Brain pericyte (primary cell): ENCODE data around the gene CSTF1.
A peak's percentile ranks its signal among the peaks of the same experiment; 100 is the strongest.
"Not testable (repeated sequence)": the region's sequence is repeated elsewhere in the genome, so short reads cannot be mapped to it uniquely, and the experiment has no call there.

ENCODE experiments used
- DNase-seq: peaks from one replicate; pipeline ENCODE4 v3.0.0-alpha.2; 2012; ENCODE audit warnings: low read depth, low spot score

CSTF1 gene

GRCh38 chr20:56369179-56369578 is 23.3 kb upstream of the CSTF1 start:
- no peak for DNase-seq

GRCh38 chr20:56371977-56372376 is 20.5 kb upstream of the CSTF1 start:
- DNase-seq = no peak

GRCh38 chr20:56372850-56373249 is 19.6 kb upstream of the CSTF1 start:
- DNase-seq = no peak

GRCh38 chr20:56373942-56374341 is 18.5 kb upstream of the CSTF1 start:
- peak; percentile 34 for DNase-seq

GRCh38 chr20:56376331-56376730 is 16.1 kb upstream of the CSTF1 start:
- no peak for DNase-seq

- no peak for DNase-seq
Measured at GRCh38 chr20:56378386-56378785, 14.1 kb upstream of the CSTF1 start.

GRCh38 chr20:56380375-56380774 is 12.1 kb upstream of the CSTF1 start:
- DNase-seq = no peak

- DNase-seq = no peak
Measured at GRCh38 chr20:56381501-56381900, 10.9 kb upstream of the CSTF1 start.

- no peak for DNase-seq
Measured at GRCh38 chr20:56382696-56383095, 9.7 kb upstream of the CSTF1 start.

GRCh38 chr20:56383334-56383733 is 9.1 kb upstream of the CSTF1 start:
- DNase-seq = no peak

GRCh38 chr20:56385130-56385529 is 7.3 kb upstream of the CSTF1 start:
- DNase-seq = no peak

- no peak for DNase-seq
Measured at GRCh38 chr20:56386219-56386618, 6.2 kb upstream of the CSTF1 start.

- no peak for DNase-seq
Measured at GRCh38 chr20:56388882-56389281, 3.6 kb upstream of the CSTF1 start.

GRCh38 chr20:56389807-56390206 is 2.6 kb upstream of the CSTF1 start:
- DNase-seq = no peak

- DNase-seq = not testable (repeated sequence)
Measured at GRCh38 chr20:56390396-56390795, 2.0 kb upstream of the CSTF1 start.

- no peak for DNase-seq
Measured at GRCh38 chr20:56391037-56391436, 1.4 kb upstream of the CSTF1 start.

- DNase-seq = no peak
Measured at GRCh38 chr20:56391596-56392131, 781 bp upstream of the CSTF1 start.

GRCh38 chr20:56392881-56393482 is 537 bp downstream of the CSTF1 start:
- DNase-seq = no peak

- DNase-seq = no peak
Measured at GRCh38 chr20:56393653-56394052, 1.2 kb downstream of the CSTF1 start.

- DNase-seq = no peak
Measured at GRCh38 chr20:56395166-56395565, 2.7 kb downstream of the CSTF1 start.

- DNase-seq = no peak
Measured at GRCh38 chr20:56400001-56400640, 7.7 kb downstream of the CSTF1 start.

- DNase-seq = no peak
Measured at GRCh38 chr20:56403465-56403864, 11.0 kb downstream of the CSTF1 start.

GRCh38 chr20:56405356-56405755 is 12.9 kb downstream of the CSTF1 start:
- DNase-seq = not testable (repeated sequence)
